Measurements from ENCODE around the gene RNU4-1.
"Not testable (repeated sequence)": the region's sequence is repeated elsewhere in the genome, so short reads cannot be mapped to it uniquely, and the experiment has no call there.

Gene RNU4-1

DNA sequence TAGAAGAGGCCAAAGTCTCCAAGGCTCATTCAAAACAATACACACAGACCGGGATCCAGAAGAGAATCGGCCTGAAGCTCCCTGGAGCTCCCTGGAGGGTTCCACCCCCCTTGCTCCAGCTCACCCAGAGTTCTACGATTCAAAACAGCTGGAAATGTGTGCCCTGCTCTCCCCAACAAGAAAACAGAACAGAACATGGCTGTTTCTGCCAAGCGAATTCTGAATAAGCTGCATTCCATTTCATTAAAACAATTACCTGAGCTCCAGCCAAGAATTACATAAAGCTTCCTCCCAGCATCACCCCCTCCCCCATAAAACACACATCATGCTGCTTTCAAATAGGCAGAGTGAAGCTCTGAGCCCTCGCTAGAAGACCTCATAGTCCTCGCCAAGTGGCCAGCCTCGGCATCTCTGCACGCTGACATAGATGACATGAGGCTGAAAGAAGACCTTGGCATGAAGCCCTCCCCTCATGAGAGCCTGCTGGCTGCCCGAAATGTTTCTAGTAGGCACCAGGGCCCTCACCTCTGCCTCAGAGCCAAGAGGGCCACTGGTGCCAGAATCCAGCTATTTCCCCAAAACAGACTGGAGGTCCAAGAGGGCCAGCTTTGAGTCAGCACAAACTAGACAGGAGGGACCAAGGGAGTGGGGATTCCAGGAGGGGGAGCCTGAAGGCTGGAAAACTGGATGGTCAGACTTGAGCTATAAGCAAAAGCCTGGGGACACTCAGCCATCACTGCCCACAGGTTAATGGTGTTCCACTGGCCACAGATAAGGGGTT, 35.8 kb downstream of the RNU4-1 start:
- no peak for DNase-seq

DNA sequence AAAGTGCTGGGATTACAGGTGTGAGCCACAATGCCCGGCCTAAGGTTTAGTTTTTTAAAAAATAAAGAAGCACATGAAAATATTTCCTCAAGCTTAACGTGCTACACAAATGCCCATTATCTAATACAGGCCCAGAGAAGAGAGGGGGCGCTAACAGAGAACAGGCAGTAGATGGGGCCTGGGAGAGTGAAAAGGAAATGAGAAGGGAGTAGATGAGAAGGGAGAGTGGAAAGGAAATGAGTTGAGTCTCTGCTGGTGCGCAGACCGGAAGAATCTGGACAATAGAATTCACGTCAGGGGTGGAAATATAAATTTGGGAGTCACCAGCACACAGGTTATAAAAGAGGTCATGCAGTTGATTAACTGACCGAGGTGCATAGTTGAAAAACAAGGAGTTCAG, 38.2 kb downstream of the RNU4-1 start:
- DNase-seq, result no peak

DNA sequence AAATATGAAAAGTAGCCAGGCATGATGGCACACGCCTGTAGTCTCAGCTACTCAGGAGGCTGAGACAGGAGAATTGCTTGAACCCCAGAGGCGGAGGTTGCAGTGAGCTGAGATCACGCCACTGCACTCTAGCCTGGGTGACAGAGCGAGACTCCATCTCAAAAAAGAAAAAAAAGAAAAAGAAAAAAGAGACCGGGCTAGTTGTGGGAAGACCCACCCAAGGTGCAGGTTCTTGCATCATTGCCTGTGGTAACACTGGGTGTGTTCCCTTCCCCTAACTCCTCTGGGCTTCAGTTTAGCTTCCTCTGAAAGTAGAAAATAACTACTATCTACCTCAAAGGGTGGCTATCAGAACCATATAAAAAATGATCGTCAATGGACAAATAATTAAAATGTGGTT, 39.7 kb downstream of the RNU4-1 start:
- not testable (repeated sequence) for DNase-seq

DNA sequence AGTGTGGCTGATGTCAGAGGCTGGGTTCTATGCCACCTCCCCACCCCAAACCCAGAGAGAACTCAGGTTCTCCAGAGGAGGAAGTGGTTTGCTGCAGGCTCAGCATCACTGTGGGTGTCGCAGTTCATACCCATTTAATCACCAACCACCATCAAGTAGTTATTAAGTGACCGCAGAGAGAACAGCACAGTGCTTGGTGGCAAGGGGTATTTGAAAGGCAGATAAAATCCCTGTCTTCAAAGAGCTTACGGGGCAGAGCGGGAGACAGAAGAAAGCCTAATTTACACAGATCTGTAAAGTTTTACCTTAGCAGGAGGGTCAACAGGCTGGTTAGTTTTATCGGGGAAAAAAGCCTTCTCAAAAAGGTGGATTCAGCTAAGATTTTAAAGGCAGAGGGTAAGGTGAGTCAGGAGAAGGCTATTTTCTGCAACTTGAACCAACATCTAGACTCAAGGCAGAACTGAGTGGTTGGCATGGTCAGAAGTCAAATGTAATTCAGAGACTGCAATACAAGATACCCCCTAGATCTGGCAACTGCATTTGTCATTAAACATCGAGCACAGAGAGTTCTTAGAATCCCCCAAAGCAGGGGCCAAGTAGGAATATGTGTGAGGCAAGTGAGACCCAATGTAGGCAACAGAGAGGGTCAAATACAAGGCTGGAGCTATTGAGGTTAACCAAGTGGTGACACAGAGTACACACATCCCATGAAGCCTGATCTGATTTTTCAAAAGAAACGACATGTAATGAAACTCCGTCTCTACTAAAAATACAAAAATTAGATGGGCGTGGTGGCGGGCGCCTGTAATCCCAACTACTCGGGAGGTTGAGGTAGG, 40.7 kb downstream of the RNU4-1 start:
- no peak for DNase-seq

DNA sequence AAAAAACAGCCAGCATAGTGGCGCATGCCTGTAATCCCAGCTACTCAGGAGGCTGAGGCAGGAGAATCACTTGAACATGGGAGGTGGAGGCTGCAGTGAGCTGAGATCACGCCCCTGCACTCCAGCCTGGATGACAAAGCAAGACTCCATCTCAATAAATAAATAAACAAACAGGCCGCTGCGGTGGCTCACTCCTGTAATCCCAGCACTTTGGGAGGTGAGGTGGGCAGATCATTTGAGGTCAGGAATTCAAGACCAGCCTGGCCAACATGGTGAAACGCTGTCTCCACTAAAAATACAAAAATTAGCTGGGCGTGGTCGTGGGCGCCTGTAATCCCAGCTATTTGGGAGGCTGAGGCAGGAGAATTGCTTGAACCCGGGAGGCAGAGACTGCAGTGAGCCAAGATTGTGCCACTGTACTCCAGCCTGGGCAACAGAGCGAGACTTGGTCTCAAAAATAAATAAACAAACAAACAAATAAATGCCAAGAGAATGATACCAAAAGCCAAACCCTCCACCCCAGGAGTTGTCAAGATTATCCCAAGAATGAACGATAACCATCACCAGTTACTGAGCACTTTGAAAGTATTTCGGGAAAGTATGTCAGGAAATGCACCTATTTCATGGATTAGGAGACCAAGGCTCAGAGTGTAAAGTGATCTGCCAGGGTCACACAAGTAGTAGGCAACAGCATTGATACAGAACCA, 41.5 kb downstream of the RNU4-1 start:
- DNase-seq, result not testable (repeated sequence)

DNA sequence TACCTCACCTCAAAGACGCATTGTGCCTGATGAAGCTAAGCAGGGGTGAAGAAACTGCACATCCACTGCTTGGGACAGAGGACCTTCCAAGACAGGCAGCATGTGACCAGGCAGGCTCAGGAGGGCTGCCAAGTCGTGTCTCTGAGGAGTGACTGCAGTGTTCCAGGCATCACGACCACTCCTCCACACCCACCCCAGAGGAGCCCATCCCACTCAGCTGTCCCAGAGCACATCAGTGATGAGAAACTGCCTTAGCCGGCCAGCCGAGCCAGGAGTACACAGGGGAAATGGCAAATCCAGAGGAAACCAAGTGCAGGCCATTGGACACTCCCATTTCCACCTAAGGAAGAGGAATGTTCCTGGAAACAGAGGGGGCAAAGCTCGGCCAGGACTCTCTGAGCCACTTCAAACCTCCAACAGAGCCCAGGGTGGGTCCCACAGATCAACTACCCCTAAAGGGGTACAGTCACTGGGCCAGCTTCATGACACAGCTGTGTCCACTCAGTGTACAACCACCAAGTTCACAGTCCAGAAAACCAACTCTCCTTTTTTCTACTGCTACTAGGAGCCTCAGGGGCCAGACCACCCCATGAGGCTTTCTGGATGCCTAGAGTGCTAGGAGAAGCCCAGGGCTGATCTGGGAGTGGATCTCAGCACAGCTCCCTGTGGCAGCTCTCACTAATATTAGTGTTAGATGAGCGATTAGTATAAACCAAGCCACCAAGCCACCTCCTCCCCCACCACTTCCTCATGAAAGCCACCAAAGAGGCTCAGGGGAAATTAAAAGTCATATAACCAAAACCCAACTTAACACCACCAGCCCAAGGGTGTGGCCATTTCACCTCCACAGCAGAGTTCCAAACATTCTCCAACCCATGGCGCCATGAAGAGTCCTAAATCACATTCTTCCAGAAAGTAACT, 42.9 kb downstream of the RNU4-1 start:
- DNase-seq, result no peak

DNA sequence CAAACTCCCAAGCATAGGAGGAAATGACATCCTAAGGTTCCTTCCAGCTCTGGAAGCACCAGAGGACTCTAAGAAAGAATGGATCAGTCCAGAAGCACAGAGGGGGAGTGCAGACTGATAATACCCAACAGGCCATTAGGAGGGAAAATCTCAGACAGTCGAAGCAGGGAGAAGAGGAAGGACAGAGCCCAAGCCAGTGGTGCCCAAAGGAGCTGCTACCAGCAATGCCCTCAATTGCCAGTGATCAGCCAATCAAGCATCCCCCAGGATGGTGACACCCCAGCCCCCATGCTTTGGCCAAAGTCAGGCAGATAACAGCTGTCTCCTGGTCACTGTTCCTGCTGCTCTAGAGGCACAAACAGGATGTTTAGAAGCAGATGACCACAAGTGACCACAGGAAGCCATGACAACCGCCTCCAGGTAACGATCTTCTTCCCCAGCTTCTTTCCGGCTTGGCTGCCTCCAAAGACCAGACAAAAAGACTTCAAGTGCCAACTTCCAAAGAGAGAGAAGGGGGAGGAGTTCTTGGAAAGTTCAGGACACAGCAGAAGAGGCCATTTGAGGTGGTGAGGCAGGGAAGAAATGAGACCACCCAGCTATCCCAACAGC, 43.7 kb downstream of the RNU4-1 start:
- no peak for DNase-seq

DNA sequence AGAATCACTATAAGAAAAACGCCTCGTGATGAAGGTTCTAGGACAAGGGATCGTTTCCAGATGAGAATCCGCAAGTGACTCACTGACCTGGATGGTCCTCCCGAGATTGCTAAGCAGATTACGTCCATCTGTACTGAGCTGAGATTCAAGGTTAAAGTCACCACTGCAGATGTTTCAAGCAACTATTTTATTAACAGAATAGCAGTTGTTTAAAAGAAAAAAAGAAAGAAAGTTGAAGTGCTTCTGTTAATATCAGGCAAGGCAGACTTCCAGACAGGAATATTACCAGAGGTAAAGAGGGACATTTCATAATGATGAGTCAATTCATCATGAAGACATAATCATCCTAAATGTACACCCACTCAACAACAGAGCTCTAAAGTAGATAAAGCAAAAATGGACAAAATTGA, 45.4 kb downstream of the RNU4-1 start:
- no peak for DNase-seq

DNA sequence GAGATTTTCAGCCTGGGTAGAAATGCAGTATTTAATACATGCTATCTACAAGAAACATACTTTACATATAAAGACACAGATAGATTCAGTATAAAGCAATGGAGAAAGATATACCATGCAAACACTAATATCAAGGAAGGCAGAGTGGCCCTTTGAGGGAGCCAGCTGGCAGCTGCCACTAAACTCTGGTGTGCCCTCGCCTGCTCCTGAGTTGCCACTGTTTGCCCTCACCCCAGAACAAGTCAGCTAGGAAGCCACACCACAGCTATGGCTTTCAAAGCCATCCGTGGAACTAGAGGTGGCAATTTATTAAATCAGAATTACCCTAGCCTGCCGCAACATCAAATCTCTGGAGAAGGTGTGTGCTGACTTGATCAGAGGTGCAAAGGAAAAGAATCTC, 45.9 kb downstream of the RNU4-1 start:
- DNase-seq, result no peak

DNA sequence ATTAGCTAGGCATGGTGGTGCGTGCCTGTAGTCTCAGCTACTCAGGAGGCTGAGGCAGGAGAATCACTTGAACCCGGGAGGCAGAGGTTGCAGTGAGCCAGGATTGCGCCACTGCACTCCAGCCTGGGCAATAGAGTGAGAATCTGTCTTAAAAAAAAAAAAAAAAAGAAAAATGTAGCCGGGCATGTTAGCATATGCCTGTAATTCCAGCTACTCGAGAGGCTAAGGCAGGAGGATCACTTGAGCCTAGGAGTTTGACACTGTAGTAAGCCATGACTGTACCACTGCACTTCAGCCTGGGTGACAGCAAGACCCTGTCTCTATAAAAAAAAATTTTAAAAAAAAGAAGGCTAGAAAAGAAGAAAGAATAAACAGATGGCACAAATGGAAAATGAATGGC, 46.3 kb downstream of the RNU4-1 start:
- DNase-seq, result not testable (repeated sequence)
